GM21360 (cell line): ENCODE data around the gene CENPU.
"Not testable (repeated sequence)": the region's sequence is repeated elsewhere in the genome, so short reads cannot be mapped to it uniquely, and the experiment has no call there.

Experiments
- ATAC-seq: cut with Tn5 transposase; IDR thresholded peaks from one replicate; pipeline ENCODE4 v1.9.1; 2021; ENCODE audit warnings: mild to moderate bottlenecking, moderate library complexity; ENCODE audit not compliant: unreplicated experiment

Gene CENPU

GRCh38 chr4:184668511-184669114, 65.3 kb downstream of the CENPU start:
- no peak for ATAC-seq

- ATAC-seq, result no peak
Measured at GRCh38 chr4:184668096-184668495, 65.8 kb downstream of the CENPU start.

- no peak for ATAC-seq
Measured at GRCh38 chr4:184666670-184667069, 67.2 kb downstream of the CENPU start.

GRCh38 chr4:184664445-184665210, 69.3 kb downstream of the CENPU start:
- ATAC-seq, result no peak

GRCh38 chr4:184662236-184662635, 71.7 kb downstream of the CENPU start:
- no peak for ATAC-seq

GRCh38 chr4:184660978-184661377, 72.9 kb downstream of the CENPU start:
- ATAC-seq, result no peak

- not testable (repeated sequence) for ATAC-seq
Measured at GRCh38 chr4:184657820-184658219, 76.1 kb downstream of the CENPU start.

- no peak for ATAC-seq
Measured at GRCh38 chr4:184657144-184657543, 76.8 kb downstream of the CENPU start.

GRCh38 chr4:184655889-184656869, 77.7 kb downstream of the CENPU start:
- no peak for ATAC-seq

GRCh38 chr4:184653650-184654049, 80.2 kb downstream of the CENPU start:
- ATAC-seq, result no peak

GRCh38 chr4:184652681-184653080, 81.2 kb downstream of the CENPU start:
- ATAC-seq, result not testable (repeated sequence)

GRCh38 chr4:184651899-184652298, 82.0 kb downstream of the CENPU start:
- ATAC-seq, result no peak

- ATAC-seq, result peak; percentile 2
Measured at GRCh38 chr4:184649971-184650855, 83.7 kb downstream of the CENPU start.

- peak; percentile 84 for ATAC-seq
Measured at GRCh38 chr4:184649026-184649970, 84.6 kb downstream of the CENPU start, which contains the start of the genes CASP3 and PRIMPOL. CASP3 (minus strand) TSS chr4:184649447; CDS start chr4:184638453, 10,994 bp downstream. PRIMPOL (plus strand) TSS chr4:184649738; CDS start chr4:184657141, 7,403 bp downstream.

GRCh38 chr4:184648313-184649025, 85.4 kb downstream of the CENPU start:
- ATAC-seq, result peak; percentile 11

- ATAC-seq, result no peak
Measured at GRCh38 chr4:184648054-184648312, 85.9 kb downstream of the CENPU start.

- no peak for ATAC-seq
Measured at GRCh38 chr4:184647266-184648053, 86.4 kb downstream of the CENPU start.
